A673 (cell line): ENCODE data around the gene ASPDH. TPM values are rescaled to one million over a fixed set of nuclear protein-coding genes. Genes with fewer than 3 reads are reported as not detected.

Experiments
- BruUV-seq: library from RNA; stranded (reverse); fragments of 400-500 nt; replicated peaks from 2 replicates; lab custom pipeline; 2021; lab: Mats Ljungman, UMichigan
- CTCF ChIA-PET: fragments of 300-600 bp; sonication (Branson Sonifier 250); formaldehyde crosslinking; loops from one replicate; lab custom pipeline; 2022; ENCODE audit warnings: antibody characterized with exemption; lab: Charles Lee
- POLR2A ChIA-PET: fragments of 300-600 bp; sonication (Branson Sonifier 250); formaldehyde crosslinking; loops from one replicate; lab custom pipeline; 2022; ENCODE audit warnings: antibody characterized with exemption; ENCODE audit not compliant: low non-redundant PET; lab: Charles Lee
- DNase-seq: peaks from one replicate; pipeline ENCODE4 v3.0.0-alpha.2; 2015; ENCODE audit warnings: low spot score
- H3K27ac ChIP-seq: fragments of 200-600 bp; sonication (generic); 2 replicates; pipeline ENCODE4 v1.5.1; 2016; ENCODE audit warnings: mixed run types, low read depth, mild to moderate bottlenecking, mixed read lengths, antibody characterized with exemption, low read length; ENCODE audit not compliant: poor library complexity, severe bottlenecking
- H3K27me3 ChIP-seq: fragments of 200-600 bp; sonication (generic); replicated peaks from 2 replicates; pipeline ENCODE4 v1.6.1; 2017; ENCODE audit warnings: mixed run types, low read depth, mild to moderate bottlenecking, mixed read lengths, antibody characterized with exemption, low read length; ENCODE audit not compliant: insufficient read depth, poor library complexity
- H3K36me3 ChIP-seq: fragments of 200-600 bp; sonication (generic); 2 replicates; pipeline ENCODE4 v1.6.1; 2016; ENCODE audit warnings: mixed run types, mild to moderate bottlenecking, mixed read lengths, antibody characterized with exemption, low read length; ENCODE audit not compliant: insufficient read depth, poor library complexity, severe bottlenecking
- H3K4me1 ChIP-seq: fragments of 200-600 bp; sonication (generic); 2 replicates; pipeline ENCODE4 v1.6.1; 2017; ENCODE audit warnings: mixed run types, mild to moderate bottlenecking, mixed read lengths, antibody characterized with exemption, low read length; ENCODE audit not compliant: insufficient read depth, poor library complexity, severe bottlenecking
- H3K4me3 ChIP-seq: fragments of 200-600 bp; sonication (generic); 2 replicates; pipeline ENCODE4 v1.5.1; 2016; ENCODE audit warnings: low read depth, mixed run types, mild to moderate bottlenecking, mixed read lengths, low read length; ENCODE audit not compliant: poor library complexity, severe bottlenecking
- H3K9me3 ChIP-seq: fragments of 200-600 bp; sonication (generic); 2 replicates; pipeline ENCODE4 v1.6.1; 2016; ENCODE audit warnings: mixed run types, low read depth, mild to moderate bottlenecking, mixed read lengths, antibody characterized with exemption, low read length; ENCODE audit not compliant: poor library complexity, severe bottlenecking
- EZH2 ChIP-seq: fragments of 200-600 bp; sonication (generic); IDR thresholded peaks from 2 replicates; pipeline ENCODE4 v1.6.1; 2017; ENCODE audit warnings: borderline replicate concordance, low read depth, mild to moderate bottlenecking, mixed read lengths, antibody characterized with exemption, low read length; ENCODE audit not compliant: poor library complexity, severe bottlenecking
- intact Hi-C: fragments of 100-400 bp; cut with micrococcal nuclease; formaldehyde crosslinking; loops from one replicate; pipeline ENCODE4 v1.10.0; 2022; ENCODE audit not compliant: unreplicated experiment
- total RNA-seq: library from RNA; stranded (reverse); gene quantifications from 2 replicates; pipeline ENCODE4 v1.2.3, GENCODE V29; 2021
- TF ChIP-seq, protein P1 (sequence below): fragments of 300-800, 200-600 bp; sonication (generic); conservative IDR thresholded peaks from 2 replicates; pipeline ENCODE4 v1.5.1; 2017; ENCODE audit warnings: low read depth, mild to moderate bottlenecking, antibody characterized with exemption, low read length, moderate library complexity, mixed read lengths

ASPDH gene
- total RNA-seq, 1 experiment from 2014 or later, result 0.45 TPM

DNA sequence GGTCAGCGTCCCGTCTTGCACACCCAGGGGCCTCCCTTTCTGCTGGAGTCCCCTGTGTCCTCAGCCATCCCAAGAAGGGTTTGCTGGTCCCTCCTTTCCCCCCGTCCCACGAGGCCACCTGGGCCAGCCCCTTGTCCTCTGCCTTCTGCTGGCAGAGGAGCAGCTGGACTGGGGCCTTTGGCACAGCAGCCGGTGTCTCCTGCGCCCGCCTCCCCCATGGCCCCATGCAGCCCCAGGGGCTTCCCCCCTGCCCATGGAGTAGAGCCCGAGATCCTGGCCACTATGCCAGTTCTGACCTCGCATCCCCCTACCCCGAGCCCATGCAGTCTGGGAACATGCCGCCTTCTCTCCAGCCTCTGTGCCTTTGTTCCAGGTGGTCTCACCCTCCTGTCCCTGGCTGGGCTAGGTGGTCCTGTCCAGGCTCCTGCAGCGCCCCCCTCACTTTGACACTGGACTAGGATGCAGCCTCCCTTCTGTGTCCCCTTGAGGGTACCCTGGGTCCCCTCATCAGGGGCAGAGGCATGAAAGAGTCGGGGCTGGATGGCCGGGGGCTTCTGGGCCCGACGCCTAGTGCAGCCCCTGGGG lies 31.4 kb downstream of the ASPDH start:
- ChIA-PET CTCF (no interaction called here), POLR2A (no interaction called here)
- Histone ChIP-seq H3K4me3 (no peak overlapping the region), H3K27me3 (no peaks in the 10 kb centered on the region), H3K27ac (no peak overlapping the region), H3K4me1 (no peaks in the 10 kb centered on the region), H3K36me3 (peaks cover 32% of the 10 kb centered on the region), H3K9me3 (peaks cover 8% of the 10 kb centered on the region)
- no TSS peak for BruUV-seq
- intact Hi-C loops, result no loop called here
- DNase-seq, result no peak
- no peak for TF ChIP-seq EZH2
- TF ChIP-seq, protein P1, sequence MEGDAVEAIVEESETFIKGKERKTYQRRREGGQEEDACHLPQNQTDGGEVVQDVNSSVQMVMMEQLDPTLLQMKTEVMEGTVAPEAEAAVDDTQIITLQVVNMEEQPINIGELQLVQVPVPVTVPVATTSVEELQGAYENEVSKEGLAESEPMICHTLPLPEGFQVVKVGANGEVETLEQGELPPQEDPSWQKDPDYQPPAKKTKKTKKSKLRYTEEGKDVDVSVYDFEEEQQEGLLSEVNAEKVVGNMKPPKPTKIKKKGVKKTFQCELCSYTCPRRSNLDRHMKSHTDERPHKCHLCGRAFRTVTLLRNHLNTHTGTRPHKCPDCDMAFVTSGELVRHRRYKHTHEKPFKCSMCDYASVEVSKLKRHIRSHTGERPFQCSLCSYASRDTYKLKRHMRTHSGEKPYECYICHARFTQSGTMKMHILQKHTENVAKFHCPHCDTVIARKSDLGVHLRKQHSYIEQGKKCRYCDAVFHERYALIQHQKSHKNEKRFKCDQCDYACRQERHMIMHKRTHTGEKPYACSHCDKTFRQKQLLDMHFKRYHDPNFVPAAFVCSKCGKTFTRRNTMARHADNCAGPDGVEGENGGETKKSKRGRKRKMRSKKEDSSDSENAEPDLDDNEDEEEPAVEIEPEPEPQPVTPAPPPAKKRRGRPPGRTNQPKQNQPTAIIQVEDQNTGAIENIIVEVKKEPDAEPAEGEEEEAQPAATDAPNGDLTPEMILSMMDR, result no peak

DNA sequence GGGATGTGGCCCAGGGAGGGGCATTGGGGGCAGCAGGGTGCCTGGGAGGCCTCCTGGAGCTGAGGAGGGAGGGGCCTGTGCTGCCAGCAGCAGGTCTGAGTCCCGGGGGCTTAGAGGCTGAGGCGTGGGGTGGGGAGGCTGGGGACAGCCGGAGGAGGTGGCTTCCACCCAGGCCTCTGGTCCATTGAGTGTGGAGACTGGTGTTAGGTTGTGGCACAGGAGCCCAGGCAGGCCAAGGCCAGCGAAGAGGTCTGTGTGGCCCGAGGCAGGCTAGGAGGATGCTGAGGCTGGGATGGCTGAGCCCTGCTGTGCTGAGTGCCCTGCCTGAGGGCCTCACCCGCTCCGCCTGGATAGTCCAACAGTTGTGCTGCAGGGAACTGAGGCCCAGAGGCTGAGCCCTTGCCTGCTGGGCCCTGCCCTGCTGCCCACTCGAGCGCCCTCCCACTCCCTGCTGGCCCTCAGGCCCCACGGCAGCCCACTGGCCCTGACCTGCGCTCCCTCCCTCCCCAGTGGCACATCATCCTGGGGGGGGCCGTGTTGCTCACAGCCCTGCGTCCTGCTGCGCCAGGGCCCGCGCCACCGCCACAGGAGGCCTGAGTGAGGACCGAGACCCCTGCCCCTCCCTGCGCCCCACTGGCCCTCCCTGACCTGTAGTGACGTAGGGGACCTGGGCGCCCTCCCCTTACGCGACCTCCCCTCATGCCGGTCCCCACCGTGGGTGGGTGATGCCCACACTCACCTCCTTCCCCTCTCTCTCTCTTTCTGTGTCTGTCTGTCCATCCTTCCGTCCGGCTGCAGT lies 32.2 kb downstream of the ASPDH start:
- no peak for DNase-seq
- Histone ChIP-seq H3K4me3 (no peak overlapping the region), H3K36me3 (peaks cover 32% of the 10 kb centered on the region), H3K27ac (no peak overlapping the region), H3K27me3 (no peaks in the 10 kb centered on the region), H3K4me1 (no peaks in the 10 kb centered on the region), H3K9me3 (peaks cover 3% of the 10 kb centered on the region)
- TF ChIP-seq EZH2, result no peak
- TF ChIP-seq, protein P1, result no peak
- CTCF ChIA-PET, result no interaction called here
- intact Hi-C loops, result no loop called here
- POLR2A ChIA-PET, result no interaction called here
- BruUV-seq, result no TSS peak

DNA sequence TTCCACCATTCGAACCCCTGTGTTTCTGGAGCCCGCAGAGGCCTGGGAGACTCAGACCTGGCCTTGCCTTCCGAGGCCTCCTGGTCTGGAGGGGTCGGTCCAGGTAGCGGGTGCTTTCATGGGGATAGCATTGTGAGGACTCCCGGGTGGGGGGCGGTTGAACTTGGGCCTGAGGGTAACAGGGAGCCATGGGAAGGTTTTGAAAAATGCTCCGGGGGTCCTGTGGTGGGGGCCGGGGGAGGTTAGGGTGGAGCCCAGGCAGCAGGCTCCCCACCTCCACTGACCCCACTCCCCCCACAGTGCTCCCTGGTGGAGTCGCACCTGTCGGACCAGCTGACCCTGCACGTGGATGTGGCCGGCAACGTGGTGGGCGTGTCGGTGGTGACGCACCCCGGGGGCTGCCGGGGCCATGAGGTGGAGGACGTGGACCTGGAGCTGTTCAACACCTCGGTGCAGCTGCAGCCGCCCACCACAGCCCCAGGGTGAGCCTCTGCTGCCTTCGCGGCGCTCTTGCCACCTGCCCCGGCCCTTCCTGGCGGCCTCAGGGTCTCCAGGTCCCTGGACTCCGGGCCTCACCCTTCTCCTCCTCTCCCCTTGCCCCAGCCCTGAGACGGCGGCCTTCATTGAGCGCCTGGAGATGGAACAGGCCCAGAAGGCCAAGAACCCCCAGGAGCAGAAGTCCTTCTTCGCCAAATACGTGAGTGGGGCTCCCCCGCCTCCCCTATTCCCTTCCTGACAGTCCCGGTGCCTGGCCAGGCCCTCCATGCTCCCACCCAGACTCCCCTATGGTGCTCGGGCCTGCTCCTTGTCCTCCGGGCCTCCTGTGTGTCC lies 33.2 kb downstream of the ASPDH start:
- Histone ChIP-seq H3K4me1 (no peaks in the 10 kb centered on the region), H3K27me3 (no peaks in the 10 kb centered on the region), H3K9me3 (no peaks in the 10 kb centered on the region), H3K4me3 (no peak overlapping the region), H3K27ac (no peak overlapping the region), H3K36me3 (peaks cover 32% of the 10 kb centered on the region)
- no peak for DNase-seq
- intact Hi-C loops, result no loop called here
- no peak for TF ChIP-seq EZH2
- TF ChIP-seq, protein P1, result no peak
- no TSS peak for BruUV-seq
- ChIA-PET CTCF (no interaction called here), POLR2A (no interaction called here)
